GM23338 (cell line): ENCODE results near the gene TRMT6.

Source experiments
- EZH2 ChIP-seq: fragments of 200-600 bp; sonication (generic); IDR thresholded peaks from one replicate; pipeline ENCODE4 v1.8.0; 2017; ENCODE audit warnings: antibody characterized with exemption, mild to moderate bottlenecking, low read depth; ENCODE audit not compliant: unreplicated experiment
- EZH2phosphoT487 ChIP-seq: fragments of 200-600 bp; sonication (generic); IDR thresholded peaks from one replicate; pipeline ENCODE4 v1.8.1; 2018; ENCODE audit warnings: antibody characterized with exemption; ENCODE audit not compliant: unreplicated experiment
- JUNB ChIP-seq: IDR thresholded peaks from one replicate; pipeline ENCODE4 v1.6.1; 2016; ENCODE audit warnings: antibody characterized with exemption; ENCODE audit not compliant: unreplicated experiment
- NANOG ChIP-seq: IDR thresholded peaks from 2 replicates; pipeline ENCODE4 v1.6.1; 2016; ENCODE audit warnings: antibody characterized with exemption, borderline replicate concordance
- POLR2AphosphoS5 ChIP-seq: IDR thresholded peaks from 2 replicates; pipeline ENCODE4 v1.6.1; 2016; ENCODE audit warnings: antibody characterized with exemption, low read depth
- TF ChIP-seq, protein P1 (sequence below), 2 experiments: fragments of 200-600 bp in 1 of 2; sonication (generic) in 1 of 2; conservative IDR thresholded peaks; 2 replicates each; pipeline versions ENCODE4 v1.5.1 to v1.6.1; 2016 to 2017; ENCODE audit warnings: antibody characterized with exemption in 2 of 2, low read depth in 2 of 2, mild to moderate bottlenecking in 2 of 2, moderate library complexity in 1 of 2
- TF ChIP-seq, protein P2 (sequence below): IDR thresholded peaks from one replicate; pipeline ENCODE4 v1.6.1; 2018; ENCODE audit warnings: antibody characterized with exemption; ENCODE audit not compliant: unreplicated experiment
- TF ChIP-seq, protein P3 (sequence below): IDR thresholded peaks from 2 replicates; pipeline ENCODE4 v1.6.1; 2016; ENCODE audit warnings: antibody characterized with exemption

- TF ChIP-seq, protein P1, sequence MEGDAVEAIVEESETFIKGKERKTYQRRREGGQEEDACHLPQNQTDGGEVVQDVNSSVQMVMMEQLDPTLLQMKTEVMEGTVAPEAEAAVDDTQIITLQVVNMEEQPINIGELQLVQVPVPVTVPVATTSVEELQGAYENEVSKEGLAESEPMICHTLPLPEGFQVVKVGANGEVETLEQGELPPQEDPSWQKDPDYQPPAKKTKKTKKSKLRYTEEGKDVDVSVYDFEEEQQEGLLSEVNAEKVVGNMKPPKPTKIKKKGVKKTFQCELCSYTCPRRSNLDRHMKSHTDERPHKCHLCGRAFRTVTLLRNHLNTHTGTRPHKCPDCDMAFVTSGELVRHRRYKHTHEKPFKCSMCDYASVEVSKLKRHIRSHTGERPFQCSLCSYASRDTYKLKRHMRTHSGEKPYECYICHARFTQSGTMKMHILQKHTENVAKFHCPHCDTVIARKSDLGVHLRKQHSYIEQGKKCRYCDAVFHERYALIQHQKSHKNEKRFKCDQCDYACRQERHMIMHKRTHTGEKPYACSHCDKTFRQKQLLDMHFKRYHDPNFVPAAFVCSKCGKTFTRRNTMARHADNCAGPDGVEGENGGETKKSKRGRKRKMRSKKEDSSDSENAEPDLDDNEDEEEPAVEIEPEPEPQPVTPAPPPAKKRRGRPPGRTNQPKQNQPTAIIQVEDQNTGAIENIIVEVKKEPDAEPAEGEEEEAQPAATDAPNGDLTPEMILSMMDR (conservative IDR thresholded peaks at IDR 0.05; ENCODE audit: low read depth in 2 of 2), result no peak
- no peak for TF ChIP-seq POLR2AphosphoS5
- TF ChIP-seq EZH2, result no peak
- TF ChIP-seq EZH2phosphoT487, result no peak
- TF ChIP-seq JUNB, result no peak
- TF ChIP-seq, protein P2, sequence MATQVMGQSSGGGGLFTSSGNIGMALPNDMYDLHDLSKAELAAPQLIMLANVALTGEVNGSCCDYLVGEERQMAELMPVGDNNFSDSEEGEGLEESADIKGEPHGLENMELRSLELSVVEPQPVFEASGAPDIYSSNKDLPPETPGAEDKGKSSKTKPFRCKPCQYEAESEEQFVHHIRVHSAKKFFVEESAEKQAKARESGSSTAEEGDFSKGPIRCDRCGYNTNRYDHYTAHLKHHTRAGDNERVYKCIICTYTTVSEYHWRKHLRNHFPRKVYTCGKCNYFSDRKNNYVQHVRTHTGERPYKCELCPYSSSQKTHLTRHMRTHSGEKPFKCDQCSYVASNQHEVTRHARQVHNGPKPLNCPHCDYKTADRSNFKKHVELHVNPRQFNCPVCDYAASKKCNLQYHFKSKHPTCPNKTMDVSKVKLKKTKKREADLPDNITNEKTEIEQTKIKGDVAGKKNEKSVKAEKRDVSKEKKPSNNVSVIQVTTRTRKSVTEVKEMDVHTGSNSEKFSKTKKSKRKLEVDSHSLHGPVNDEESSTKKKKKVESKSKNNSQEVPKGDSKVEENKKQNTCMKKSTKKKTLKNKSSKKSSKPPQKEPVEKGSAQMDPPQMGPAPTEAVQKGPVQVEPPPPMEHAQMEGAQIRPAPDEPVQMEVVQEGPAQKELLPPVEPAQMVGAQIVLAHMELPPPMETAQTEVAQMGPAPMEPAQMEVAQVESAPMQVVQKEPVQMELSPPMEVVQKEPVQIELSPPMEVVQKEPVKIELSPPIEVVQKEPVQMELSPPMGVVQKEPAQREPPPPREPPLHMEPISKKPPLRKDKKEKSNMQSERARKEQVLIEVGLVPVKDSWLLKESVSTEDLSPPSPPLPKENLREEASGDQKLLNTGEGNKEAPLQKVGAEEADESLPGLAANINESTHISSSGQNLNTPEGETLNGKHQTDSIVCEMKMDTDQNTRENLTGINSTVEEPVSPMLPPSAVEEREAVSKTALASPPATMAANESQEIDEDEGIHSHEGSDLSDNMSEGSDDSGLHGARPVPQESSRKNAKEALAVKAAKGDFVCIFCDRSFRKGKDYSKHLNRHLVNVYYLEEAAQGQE, result no peak
- no peak for TF ChIP-seq NANOG
- TF ChIP-seq, protein P3, sequence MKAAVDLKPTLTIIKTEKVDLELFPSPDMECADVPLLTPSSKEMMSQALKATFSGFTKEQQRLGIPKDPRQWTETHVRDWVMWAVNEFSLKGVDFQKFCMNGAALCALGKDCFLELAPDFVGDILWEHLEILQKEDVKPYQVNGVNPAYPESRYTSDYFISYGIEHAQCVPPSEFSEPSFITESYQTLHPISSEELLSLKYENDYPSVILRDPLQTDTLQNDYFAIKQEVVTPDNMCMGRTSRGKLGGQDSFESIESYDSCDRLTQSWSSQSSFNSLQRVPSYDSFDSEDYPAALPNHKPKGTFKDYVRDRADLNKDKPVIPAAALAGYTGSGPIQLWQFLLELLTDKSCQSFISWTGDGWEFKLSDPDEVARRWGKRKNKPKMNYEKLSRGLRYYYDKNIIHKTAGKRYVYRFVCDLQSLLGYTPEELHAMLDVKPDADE, result no peak
These were observed 19.6 kb upstream of the TRMT6 start for GRCh38 chr20:5969940-5970339.
